Body of pancreas (tissue), 4 donors: ENCODE measurements around the gene UBE2M.

Experiments
- CTCF ChIP-seq, 7 experiments: fragments of 450-650 bp in 4 of 7; fragments of 200-600 bp in 3 of 7; sonication (generic) in 3 of 7; IDR thresholded peaks; one replicate each; pipeline ENCODE4 v1.5.1; 2016 to 2019; ENCODE audit warnings: antibody characterized with exemption in 7 of 7
- POLR2A ChIP-seq, 3 donors: fragments of 450-650 bp; IDR thresholded peaks; one replicate each; pipeline ENCODE4 v1.6.1; 2016; ENCODE audit warnings: antibody characterized with exemption in 3 of 3, mild to moderate bottlenecking in 2 of 3

GRCh38 chr19:58560007-58560887 lies 1.8 kb upstream of the UBE2M start:
- TF ChIP-seq CTCF (IDR thresholded peaks at IDR 0.05) (no peak), POLR2A (IDR thresholded peaks at IDR 0.05) (no peak)
